ENCODE results near the gene FOLR2.

Gene FOLR2

GRCh38 chr11:72230764-72231365 lies 14.3 kb downstream of the FOLR2 start:
- DNase-seq = peak; percentile 8

DNA sequence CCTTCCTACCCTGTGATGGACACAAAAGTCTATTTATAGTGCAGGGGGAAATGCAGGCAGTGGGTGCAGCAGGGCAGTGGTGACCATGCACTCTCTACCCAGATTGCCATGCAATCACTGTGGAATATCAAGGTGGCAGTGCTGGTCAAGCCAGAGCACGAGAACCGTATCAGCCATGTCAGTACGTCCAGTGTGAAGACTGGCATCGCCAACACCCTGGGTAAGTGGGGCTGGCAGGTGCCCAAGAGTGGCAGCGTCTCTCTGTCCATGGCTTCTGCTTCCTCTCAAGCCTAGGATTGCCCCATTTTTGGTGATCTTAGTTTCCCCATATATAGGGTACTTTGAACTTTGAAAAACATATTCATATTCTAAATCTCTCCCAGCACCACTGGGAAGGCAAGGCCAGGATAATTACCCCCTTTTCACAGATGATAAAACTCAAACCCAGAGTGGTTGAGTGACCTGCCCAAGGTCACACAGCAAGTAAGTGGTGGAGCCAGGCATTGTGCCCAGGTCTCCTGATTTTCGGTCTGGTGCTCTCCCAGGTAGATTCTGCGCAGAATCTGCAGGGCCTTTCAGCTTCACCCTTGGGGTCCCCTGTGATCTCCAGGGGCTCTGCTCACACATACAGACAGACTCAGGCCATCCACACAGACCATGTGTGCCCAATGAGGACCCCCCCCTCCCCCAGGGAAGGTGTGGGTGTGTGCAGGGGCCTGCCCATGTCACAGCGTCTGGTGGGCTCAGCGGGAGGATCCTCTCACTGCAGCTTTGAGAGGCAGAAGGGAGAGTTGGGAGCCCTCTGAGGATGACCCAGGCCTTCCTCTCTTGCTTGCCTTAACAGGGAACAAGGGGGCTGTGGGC lies 15.0 kb downstream of the FOLR2 start:
- DNase-seq = peak; percentile 18

- DNase-seq = peak; percentile 15
Observed at GRCh38 chr11:72232260-72233055, 15.9 kb downstream of the FOLR2 start.

DNA sequence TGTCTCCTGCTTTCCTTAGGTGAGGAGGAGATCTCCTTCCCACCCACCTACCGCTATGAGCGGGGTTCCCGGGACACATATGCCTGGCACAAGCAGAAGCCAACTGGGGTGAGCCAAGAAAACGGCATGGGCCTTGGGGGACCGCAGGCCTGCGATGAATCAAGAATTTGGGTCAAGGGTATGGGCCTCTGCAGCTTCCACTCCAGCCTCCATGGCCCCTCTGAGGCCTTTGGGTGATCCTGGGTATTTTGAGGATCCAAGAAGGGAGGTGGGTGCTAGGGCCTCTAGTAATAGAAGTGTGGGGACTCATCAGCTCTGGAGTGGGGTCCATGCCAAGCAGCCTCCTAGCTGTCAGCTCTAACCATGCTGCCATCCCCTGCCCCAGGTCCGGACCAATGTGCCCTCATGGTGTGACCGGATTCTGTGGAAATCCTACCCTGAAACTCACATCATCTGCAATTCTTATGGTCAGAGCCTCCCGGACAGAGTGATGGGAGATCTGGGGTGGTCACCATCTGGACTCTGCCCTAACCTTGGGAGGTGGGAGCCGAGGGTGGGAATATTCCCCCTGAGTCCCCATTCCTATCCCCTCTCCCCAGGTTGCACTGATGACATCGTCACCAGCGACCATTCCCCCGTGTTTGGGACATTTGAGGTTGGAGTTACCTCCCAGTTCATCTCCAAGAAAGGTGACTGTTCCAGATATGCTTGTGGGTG lies 16.6 kb downstream of the FOLR2 start:
- DNase-seq = no peak

DNA sequence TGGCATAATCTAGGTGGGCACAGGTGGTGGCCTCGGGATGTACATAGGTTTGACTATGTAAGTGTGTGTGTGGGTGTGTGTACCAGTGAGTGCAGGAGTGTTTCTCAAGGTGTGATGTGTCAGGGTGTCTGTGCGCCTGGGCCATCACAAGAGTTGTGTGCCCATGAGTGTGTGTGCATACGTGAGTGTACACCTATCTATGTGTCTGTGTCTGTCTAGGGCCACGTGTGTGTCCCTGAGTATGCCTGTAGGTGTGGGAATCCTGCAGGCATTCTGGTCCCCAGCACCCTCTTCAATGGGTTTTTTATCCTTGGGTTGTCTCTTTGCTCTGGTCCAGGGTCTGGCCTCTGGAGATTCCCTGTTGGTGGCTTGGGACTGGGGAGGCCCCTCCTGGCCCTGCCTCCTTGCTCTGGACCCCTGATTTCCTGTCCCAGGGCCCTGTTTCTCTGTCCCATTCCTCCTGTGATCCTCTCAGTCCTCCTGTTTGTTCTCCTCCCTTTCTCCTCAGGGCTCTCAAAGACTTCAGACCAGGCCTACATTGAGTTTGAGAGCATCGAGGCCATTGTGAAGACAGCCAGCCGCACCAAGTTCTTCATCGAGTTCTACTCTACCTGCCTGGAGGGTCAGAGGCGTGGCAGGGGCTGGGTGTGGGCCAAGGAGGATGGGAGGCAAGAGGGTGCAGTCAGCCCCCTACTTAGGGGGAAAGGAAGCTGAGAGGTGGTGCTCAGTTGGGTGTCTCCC lies 17.3 kb downstream of the FOLR2 start:
- peak; percentile 21 for DNase-seq

DNA sequence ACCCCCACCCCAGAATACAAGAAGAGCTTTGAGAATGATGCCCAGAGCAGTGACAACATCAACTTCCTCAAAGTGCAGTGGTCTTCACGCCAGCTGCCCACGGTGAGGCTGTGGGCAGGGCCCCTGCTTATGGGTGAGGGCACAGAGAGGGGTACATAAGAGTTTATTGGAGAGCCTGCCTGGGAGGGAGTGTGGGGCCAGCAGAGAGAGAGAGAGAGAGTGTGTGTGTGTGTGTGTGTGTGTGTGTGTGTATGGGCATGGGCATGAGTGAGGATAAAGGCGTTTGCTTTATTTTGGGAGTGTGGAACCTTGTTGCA lies 17.9 kb downstream of the FOLR2 start:
- DNase-seq = no peak

GRCh38 chr11:72234920-72235319 lies 18.3 kb downstream of the FOLR2 start:
- DNase-seq = no peak

DNA sequence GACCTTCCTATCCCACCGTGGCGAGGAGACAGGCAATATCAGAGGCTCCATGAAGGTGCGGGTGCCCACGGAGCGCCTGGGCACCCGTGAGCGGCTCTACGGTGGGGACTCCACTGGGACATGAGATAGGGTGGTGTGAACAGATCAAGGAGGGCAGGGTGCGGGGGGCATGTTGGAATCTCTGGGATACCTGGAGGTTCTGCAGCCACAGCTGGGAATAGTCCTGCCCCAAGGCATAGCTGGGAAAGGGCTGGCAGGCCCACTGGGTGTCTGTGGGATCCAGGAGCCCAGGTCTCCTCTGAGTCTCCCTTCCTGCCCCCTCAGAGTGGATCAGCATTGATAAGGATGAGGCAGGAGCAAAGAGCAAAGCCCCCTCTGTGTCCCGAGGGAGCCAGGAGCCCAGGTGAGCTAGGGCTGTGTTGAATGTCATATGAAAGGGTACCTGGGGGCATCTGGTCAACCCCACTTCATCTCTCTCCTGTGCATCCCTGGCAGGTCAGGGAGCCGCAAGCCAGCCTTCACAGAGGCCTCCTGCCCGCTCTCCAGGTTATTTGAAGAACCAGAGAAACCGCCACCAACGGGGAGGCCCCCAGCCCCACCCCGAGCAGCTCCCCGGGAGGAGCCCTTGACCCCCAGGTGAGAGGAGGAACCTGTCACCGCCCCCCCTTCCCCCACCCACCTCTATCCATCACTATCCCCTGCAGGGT lies 18.9 kb downstream of the FOLR2 start:
- DNase-seq = no peak

- no peak for DNase-seq
Observed at GRCh38 chr11:72236083-72236697, 19.6 kb downstream of the FOLR2 start.

- no peak for DNase-seq
Observed at GRCh38 chr11:72236774-72237111, 20.1 kb downstream of the FOLR2 start.

- DNase-seq = peak; percentile 26
Observed at GRCh38 chr11:72237112-72237931, 20.7 kb downstream of the FOLR2 start.

DNA sequence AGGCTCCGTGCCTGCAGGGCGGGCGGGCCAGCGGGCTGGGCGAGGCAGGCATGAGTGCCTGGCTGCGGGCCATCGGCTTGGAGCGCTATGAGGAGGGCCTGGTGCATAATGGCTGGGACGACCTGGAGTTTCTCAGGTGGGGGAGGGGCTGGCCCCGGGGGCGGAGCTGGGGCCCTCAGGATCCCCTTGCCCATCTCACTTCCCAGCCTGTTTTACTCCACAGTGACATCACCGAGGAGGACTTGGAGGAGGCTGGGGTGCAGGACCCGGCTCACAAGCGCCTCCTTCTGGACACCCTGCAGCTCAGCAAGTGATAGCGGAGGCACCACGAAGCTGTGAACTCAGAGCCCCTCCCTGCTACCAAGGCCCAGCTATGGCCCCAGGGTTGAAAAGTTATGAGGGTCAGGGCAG lies 21.5 kb downstream of the FOLR2 start:
- no peak for DNase-seq

GRCh38 chr11:72238492-72239312 lies 22.1 kb downstream of the FOLR2 start:
- DNase-seq = no peak

- no peak for DNase-seq
Observed at GRCh38 chr11:72239313-72239848, 22.8 kb downstream of the FOLR2 start.

DNA sequence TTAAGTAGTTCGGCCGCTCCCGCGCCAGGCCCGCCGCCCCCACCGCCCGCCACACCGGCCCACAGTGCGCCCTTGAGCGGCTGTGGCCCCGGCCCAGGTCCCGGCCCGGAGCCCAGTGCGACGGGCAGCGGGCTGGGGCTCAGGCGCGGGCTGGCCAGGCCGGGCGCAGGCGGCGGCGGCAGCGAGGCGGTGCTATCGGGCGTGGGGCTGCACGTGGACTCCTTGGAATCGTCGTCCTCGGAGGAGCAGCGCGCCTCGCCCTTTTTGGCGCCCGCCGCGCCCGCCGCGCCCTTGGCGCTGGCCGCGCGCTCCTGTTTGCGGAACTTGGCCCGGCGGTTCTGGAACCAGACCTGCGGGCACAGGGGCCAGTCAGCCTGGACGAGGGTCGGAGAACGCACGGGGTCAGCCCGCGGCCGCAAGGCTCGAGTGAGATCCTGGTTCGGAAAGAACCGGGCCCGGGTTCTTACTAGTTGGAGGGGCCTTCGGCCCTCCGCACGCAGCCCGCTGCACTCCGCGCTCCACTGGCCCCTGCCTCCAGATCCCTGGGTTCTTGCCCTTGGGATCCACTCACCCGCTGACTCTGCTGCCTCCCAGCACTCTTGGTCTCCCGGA lies 23.4 kb downstream of the FOLR2 start:
- no peak for DNase-seq

- no peak for DNase-seq
Observed at GRCh38 chr11:72240461-72241290, 24.1 kb downstream of the FOLR2 start.

DNA sequence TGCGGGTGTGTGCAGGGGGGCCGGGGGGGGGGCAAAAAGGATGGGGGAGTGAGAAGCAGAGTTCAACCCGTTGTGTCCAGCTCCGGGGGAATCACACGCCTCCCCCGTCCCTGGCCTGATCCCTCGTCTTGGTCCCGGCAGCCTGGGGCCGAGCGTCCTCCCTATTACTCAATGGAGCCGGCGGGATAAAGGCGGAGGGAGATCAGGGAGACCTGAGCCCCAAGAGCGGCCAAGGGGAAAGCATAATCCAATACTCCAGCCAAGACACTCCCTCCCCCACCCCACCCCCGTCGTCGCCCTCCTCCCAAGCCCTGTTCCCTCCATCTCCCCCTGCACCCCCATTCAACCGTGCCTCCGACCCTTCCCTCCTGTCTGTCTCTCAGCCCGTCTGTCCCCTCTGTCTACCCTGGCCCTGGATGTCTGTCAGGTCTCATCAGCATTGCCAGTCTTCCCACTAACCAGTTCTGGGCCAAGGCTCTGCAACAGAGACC lies 24.7 kb downstream of the FOLR2 start:
- peak; percentile 33 for DNase-seq

DNA sequence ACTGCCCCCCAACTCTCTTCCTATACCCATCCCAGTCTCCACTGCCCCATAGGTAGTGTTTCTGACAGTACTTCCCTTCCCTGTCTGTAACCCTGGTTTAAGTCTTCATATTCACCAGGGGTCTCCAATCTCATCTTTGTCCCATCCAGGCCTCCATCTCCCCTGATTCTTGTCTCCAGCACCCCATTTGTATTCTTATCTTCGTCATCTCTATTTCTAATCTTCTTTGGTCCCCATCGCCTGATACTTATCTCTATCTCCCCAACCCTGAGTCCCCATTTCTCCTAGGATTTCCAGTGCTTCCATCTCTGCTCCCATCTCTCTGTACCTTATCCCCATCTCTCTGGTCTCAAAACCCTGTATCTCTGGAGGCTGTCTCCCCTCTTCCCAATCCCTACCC lies 25.5 kb downstream of the FOLR2 start:
- DNase-seq = no peak

Measured in left hindlimb (tissue), 1 donor.